GM18858 (cell line): ENCODE results near the gene HRNR.

ENCODE experiments used
- ATAC-seq: cut with Tn5 transposase; IDR thresholded peaks from one replicate; pipeline ENCODE4 v1.9.1; 2021; ENCODE audit not compliant: unreplicated experiment

Gene HRNR

DNA sequence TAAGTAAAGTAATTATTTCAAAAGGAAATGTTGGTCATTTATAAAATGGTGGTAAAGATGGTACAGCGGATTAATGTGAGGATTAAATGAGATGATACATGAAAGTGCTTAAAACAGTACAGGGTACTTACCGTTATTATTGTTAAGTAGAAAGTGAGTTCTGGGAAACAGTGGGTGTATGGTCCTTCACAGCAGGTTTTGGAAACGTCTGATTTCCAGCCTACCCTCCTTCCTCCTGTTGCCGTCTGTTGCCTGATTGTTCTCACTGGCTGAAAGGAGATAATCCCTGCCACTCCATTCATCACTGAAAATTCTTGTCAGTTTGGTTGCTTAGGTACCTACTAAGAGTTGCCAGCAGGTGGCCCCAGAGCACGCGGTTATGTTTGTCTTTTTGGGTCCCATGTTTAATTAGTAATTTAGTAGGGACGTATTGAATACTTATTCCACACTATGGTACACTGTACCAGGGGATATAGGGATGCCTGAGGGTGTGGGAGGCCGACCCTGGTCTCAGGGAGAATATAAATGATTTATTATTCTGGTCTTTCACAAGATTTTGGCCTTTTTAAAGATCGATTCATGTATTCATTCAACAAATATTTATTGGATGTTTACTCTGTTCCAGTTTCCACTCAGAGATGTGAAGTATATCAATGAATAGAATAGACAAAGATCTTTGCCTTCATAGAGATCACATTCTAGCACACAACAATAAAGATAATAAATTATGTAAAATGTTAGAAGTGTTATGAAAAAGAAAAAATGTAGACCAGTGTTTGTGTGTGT, 34.1 kb downstream of the HRNR start:
- ATAC-seq = no peak

DNA sequence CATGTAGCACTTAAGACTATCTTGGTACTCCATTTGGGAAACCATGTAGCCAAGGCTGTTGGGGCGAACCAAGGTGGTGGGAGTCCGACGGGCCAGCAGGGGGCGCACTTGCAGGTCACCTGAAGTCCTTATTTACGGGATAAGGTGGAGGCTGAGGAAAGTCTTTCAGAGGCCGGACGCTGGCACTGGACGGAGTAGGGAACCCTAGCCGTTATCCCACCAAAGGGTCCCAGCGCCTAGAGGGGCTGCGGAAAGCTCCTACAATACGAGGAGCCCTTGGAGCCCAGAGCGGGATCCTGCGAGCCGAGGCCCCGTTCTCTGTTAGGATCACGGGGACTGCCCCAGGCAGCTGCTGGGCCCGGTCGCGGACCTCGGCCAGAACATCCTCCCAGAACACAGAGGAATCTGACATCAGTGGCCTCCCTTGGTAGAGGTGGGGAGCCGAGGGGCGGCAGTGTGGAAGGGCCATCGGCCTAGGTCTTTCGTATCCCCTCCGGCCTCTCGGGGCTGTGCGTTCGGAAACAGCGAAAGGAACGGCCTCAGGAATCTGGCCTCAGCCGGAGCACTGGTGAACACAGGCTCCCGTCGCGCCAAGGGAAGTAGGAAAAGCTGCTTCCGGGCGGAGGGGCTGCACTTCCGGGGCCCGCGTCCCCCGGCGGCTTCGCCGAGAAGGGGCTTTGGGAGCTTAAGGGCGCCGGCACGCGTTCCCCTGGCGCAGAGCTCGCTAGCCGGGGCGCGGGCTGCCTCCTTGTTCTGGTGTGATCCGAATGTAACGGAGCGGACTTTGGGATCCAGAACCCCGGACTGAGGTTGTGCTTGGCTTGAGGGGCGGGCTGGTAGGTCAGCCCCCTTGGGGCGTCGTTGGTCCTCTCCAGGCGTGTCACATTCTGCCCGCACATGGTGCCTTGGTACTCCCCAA, 35.1 kb downstream of the HRNR start:
- ATAC-seq = no peak

DNA sequence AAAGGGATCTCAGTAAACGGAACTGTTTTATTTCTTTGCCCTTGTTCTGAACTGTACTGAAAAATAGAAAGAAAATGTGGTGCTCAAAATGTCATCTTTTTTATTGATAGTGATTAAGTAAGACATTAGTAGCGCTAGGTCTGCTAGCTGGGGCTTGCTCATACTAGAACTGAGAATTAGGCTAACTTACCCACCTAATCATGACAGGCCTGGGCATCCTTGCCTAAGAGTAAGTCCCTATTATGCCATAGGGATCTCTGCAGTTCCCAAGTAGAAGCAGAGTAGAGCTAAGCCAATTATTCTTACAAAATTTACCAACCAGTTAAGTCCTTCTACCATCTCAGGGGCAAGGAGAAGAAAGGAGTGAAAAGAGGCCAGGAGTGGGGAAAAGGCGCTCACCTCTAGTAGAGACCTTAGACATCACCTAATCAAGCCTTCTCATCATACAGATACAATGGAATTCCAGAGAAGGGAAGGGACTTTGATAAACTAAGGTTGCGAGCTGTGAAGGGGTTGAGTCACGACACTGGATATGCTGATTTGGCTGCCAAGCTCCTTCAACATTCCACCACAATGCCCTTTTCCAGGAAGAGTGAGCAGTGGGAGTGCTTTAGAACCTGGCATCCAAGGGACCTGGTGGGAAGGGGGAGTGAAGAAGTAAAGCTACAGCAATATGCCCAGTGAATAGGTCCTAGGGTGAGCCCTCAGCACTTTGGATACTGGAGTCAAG, 37.3 kb downstream of the HRNR start:
- no peak for ATAC-seq

DNA sequence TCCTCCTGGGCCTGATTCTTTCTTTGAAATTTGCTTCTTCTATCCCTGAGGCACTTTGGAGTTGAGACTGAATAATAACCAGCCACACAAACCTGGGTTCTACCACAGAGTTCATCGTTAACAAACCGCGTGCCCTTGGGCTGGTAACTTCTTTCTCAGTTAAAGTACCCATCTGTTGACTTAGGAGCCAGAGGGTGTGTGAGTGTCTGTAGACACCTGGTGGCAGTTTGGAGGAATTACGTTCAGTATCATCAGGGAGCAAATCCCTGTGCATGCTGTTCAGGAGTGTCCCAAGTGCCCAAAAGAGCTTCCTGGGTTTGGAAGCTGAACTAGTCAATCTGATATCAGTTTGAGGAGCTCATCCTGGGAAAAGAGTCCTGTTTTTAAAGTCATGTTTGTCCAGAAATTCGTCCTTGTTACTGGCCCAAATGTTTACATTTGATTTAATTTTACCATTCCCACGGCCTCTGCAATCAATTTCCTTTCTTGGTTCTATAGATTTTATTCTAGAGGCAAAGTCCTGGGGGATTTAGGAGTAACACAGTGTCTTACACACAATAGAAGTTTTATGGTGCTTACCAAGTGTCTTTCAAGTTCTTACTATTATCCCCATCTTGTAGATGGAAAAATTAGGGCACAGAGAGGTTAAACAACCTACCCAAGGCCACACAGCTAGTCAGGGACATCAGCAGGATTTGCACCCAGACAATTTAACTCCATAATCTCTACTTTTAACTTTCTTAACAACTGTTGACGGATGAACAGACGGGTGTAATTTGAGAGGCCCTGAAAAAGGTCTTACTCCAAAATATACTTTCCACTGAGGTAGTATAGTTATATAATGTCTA, 38.2 kb downstream of the HRNR start:
- no peak for ATAC-seq

DNA sequence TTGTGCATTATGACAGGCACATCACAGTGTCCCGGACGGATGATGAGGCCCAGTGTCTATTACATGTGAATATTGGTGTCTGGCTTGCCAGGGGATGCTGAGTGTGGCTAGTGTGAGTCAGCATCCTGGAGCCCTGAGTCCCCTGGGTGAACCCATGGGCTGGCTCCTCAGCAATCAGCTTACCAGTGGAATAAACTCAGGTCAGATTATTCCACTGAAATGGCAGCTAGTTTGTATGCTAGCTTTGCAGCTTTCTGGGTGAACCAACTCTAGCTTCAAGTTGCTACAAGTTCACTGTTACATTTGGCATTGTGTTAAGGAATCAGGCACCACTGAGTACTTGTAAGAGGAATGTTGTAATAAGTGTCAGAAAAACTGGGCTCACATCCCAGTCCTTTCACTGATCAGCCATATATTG, 41.0 kb downstream of the HRNR start:
- ATAC-seq = no peak

DNA sequence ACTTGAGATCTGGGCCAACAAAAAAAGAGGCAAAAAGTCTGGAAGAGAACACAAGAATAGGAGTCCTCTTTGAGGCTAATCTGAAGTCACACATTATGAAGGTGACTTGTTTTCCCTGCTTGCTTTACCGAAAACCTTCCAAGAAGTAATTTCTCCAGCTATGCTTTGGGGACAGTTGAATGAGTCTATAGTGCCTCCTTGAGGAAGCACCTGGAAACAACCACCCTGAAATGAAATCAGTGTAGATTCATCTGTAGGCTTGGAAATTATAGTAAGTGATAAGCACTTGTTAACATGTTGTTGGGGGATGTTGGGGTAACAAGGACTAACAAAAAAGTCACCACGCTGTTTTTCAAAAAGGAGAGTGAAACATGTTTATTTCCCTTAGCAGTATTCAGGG, 41.6 kb downstream of the HRNR start:
- no peak for ATAC-seq

DNA sequence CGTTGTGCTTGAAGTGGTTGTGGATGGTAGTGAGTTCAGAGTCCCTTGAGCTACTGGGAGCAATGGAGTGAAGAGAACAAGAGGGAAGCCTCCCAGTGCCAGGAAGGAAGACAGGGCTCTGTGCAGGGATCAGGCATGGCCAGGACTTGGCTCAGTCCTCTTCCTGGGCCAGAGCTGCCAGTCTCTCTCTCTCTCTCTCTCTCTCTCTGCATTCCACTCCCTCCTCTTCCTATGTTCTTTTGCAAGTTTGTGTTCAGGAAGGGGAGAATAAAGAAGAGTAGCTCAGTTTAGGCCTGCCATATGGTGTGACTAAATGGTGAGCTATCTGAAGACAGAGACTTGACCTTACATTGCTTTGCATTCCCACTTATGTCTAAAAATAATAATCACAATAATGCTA, 44.4 kb downstream of the HRNR start:
- no peak for ATAC-seq

DNA sequence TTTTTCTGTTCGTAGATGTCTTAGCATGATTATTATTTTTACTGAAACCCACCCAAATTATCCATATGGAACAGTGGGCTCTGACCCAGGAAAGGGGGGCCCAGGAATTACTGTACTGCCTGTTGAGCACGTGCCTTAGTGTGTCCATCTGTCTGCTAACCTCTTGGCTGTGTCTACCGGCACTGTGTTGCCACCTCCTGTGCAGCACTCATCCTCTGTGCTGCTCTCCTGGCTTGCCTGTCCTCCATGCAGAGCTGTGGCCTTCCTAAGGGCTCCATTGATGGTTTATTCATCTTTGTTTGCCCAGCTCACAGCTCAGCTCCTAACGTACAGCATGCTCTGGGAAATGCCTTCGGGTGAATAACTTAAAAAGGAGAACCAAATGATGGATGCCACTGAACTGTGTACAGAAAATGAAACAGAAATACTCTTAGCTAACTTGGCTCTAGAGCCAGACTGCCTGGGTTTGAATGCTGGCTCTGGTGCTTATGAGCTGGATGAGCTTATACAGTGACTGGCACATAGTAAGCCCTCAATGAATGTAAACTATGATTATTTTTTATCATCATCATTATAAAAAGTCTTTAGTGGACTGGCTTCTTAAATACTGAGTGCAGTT, 53.6 kb downstream of the HRNR start:
- ATAC-seq = no peak

DNA sequence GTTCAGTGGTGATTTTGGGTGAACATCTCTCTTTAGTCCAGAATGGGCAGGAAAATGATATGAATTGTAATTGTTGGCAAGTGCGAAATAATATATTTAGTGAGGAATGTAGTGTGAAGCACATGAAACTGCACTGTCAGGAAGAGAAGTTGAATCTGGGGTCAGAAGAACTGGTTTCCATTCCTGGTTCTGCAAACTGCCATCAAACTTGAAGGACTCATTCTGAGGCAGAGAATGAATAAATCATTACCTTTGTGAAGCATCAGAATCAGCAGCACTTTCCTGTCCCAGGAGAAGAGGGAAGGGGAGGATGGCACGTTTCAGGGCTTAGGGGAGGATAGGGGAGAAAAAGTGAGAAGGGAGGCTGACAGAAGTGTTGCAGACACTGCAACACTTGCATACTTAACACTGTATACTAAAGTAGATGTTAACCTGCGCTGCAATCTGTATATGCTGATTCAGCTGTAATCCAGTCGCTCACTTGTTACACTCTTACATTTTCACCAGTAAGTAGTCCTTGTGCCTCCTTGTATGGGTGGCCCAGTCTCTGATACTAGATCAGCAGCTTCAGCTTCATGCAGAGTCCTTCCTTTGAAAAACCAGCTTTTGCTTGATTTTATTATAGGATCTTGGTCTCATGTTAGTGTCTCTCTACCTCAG, 54.5 kb downstream of the HRNR start:
- no peak for ATAC-seq

DNA sequence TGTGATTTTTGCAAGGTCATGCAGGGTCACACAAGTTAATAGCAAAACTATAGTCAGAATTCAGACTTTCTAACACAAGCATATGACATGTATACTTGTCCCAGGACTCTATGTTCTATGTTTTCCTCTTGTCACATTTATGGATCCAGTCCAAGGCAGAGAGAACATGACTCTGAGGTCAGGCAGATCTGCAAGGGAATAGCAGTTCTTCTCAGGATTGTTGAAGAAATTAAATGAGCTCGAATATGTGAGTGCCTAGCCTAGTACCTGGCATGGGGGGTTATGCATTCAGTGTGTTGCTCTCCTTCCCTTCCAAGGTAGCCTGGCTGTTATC, 55.5 kb downstream of the HRNR start:
- ATAC-seq = no peak

DNA sequence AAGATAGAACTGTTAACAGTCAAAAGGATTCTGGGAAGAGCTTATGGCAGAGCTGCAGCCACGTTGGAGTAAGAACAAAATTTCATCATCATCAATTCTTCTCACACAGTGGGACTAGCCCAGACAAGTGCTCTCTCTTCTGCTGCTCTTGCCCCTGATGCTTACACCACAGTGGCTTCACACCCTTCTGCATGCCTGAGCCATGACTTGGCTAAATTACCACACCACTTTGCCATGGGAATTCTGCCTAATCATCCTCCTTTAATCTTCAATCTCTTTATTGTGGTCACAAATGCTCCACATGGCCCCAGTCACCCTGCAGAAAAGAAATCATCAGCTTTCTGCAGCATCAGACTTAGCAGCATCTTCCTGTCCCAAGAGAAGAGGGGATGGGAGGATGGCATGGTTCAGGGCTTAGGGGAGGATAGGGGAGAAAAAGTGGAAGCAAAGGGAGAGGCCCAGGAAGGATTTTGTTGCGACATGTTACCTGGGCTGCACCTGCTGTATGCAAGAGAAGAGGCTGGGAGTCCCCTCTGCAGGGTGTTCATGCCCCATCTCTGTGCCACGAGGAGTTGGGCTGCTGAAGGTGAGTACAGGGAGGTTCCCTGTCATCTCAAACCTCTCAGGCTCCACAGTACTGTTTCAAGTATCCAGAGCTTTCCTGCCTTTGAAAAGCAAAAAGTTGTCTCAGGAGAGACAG, 56.0 kb downstream of the HRNR start:
- no peak for ATAC-seq

DNA sequence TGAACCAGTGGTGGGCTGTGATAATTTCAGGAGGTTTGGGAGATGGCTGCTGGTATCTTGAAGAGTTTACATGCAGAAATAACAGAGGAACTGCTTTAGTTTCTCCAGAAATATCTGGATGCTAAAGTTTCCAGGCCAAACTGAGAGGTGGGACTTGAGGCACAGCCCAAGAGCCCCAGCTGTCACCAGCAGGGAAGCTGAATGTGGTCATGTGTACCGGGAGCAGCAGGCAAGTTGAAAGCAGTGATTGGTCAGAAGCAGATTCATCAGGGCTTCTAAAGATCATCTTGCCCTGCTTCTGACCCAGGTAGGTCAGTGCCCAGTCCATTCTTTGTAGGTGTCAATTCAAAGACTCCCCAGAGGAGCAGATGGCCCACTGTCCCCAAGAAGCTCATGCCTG, 57.0 kb downstream of the HRNR start:
- ATAC-seq = no peak

DNA sequence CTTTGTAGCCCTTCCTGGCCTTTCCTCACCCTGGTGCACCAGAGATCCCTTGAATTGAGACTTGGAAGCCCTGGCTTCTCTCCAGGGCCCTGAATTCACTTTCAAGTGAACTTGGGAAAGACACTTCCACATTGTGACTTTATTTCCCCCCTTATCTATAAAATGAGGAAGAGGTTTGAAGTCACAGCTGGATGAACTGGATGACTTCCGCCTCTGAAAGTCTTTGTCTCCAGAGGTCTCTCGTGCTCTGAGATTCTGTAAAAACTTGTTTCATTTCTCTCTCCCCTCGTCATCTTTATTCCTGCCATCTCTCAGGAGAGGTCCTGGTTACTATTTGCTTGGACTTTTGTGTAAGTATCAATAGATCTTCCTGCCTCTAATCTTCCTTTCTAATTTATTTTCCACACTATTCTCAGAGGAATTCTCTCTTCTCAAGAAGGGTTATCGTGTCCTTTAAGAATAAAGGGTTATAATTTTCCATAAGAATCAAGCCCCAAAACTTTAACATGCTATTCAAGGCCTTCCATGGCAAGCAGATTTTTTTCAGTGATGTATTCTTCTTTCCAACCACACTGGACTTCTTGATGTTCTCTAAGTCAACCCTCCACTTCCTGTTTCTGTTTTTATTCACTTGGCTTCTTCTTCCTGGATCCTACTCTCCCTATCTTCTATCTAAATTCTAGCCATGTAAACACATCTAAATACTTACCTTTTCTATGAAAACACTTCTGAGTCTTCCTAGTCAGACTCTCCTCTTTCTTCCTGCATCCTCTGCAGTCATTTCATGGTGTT, 58.5 kb downstream of the HRNR start:
- ATAC-seq = no peak

DNA sequence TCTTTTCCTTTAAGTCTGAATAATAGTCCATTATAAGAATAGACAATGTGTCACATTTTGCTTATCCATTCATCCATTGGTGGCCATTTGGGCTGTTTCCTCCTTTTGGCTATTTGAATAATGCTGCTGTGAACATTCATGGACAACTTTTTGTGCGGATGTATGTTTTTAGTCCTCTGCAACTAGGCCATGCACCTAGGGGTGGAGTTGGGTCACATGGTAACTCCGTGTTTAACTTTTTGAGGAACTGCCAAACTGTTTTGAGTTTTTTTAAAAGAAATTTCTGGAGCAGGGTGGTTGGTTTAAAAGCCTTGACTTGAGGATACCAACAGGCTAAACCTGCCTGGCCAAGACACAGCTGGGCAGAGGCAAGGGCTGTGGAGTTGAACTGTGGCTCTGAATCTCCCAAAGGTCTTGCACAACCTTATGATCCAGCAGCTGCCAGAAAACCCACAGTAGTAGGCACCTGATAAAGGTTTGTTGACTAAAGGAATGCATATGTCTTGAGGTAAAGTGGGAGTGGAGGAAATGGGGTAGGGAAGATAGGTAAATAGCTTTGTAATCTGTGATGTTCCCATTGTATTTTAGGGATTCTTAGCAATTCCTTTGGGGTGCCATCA, 59.4 kb downstream of the HRNR start:
- ATAC-seq = no peak

DNA sequence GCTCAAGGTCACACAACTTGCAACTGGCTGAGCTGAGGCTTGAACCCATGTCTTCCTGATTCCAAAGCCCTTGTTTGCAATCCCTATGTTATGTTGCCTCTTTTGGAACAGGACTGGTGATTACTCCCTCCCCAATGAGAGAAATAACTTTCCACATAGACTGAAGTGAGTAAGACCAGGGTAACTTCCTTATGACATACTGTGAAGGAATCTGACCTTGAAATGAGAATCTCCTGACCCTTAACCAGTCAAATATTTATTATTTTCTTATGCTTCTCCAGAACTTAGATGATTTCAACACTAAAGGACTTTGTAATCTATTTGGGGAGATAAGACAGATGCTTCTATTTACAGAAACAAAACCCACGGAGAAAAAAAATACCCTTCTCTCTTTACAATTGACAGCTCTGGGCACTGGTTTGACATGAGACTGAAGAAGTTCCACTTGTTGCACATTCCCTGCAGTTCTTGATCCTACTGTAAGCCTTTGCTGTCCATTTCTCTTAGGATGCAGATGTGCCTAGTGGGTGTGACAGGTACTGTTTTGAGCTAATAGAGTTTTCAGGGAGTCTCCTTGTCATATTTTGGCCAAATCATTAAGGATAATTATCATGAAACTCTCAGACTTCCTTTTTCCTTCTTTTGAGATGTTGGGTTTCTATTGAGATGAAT, 61.1 kb downstream of the HRNR start:
- ATAC-seq = no peak
